Muscle of arm (tissue), 12 donors: ENCODE data around the gene SPEG. TPM values are rescaled to one million over a fixed set of nuclear protein-coding genes. Genes with fewer than 3 reads are reported as not detected.

Experiments
- DNase-seq: peaks from one replicate; pipeline ENCODE4 v3.0.0-alpha.2; 2013
- polyA plus RNA-seq, 12 donors: library from polyadenylated mRNA; unstranded; fragments of 120-200 nt; gene quantifications; one replicate each; pipeline ENCODE4 v1.2.1, GENCODE V29; 2013; ENCODE audit not compliant: insufficient read length in 12 of 12

SPEG gene
- polyA plus RNA-seq, 12 donors: 61.4 to 251 (median 156) TPM

GRCh38 chr2:219459460-219460311 lies 25.0 kb downstream of the SPEG start:
- no peak for DNase-seq

DNA sequence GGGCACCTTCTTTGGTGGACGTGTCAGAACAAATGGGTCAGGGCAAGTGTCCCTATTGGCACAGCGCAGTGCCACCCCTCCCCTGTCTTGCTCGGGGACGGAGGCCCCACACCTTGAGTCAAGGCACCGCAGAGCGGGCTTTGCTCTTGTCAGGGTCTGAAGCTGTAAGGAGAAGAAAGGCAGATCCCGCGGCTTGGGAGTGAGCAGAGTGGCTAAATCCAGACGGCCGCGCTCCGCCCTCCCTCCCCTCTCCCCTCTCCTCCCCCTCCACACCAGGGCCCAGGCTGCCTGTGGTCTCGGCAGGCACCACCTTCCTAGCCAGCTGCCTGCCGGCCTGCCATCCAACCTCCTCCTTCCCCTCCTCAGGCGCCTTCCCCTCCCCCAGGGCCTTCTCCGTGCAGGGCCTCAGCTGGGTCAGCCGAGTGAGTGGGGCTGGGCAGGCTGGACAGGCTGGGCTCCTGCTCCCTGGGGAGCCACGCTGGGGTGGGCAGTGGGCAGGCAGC lies 25.8 kb downstream of the SPEG start:
- DNase-seq: no peak

GRCh38 chr2:219461047-219461514 lies 26.4 kb downstream of the SPEG start:
- no peak for DNase-seq

- no peak for DNase-seq
Measured at GRCh38 chr2:219461669-219462068, 27.0 kb downstream of the SPEG start.

GRCh38 chr2:219462349-219462748 lies 27.7 kb downstream of the SPEG start:
- no peak for DNase-seq

DNA sequence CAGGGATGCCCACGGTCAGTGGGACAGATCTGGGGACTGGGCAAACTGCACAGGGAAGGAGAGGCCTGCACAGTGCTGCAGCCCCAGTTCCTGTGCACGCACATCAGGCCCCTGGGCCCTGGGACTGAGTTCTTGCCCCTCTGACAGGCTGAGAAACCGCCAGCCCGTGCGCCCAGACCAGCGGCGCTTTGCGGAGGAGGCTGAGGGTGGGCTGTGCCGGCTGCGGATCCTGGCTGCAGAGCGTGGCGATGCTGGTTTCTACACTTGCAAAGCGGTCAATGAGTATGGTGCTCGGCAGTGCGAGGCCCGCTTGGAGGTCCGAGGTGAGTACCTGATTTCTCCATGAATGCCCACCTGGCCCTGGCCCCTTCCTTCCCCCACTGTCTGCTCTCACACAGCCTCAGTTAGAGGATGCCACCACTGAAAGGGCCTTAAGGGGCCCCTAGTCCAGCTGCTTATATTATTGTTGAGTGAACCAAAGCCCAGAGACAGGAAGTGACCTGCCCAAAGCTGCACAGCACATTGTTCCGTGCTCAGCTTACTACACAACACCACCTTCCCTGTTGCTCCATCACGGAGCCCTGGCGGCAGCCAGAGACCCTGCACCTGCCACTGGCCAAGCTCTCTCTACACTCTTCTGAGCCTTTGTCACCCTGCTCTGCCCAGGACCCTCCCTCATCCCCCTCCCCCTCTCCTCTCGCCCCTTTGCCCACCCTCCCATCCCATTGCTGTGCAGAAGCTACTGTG lies 29.8 kb downstream of the SPEG start:
- DNase-seq: no peak

GRCh38 chr2:219465659-219466561 lies 31.3 kb downstream of the SPEG start:
- DNase-seq: no peak

GRCh38 chr2:219466816-219467735 lies 32.4 kb downstream of the SPEG start:
- DNase-seq: no peak

DNA sequence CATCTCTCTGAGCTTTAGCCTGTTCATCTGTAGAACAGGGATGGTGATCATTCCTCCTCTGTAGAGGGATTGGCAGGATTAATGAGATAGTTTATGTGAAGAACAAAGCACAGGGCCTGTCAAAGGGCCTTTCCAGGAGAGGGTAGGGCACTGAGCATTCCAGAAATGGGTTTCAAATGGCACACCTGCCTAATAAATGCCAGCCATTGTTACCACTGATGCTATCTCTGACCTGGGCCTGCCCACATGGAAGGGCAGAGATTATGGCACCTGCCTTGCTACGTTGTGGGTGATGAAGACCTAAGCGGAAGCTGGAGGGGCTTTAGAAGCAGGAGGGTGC lies 33.1 kb downstream of the SPEG start:
- DNase-seq: no peak

DNA sequence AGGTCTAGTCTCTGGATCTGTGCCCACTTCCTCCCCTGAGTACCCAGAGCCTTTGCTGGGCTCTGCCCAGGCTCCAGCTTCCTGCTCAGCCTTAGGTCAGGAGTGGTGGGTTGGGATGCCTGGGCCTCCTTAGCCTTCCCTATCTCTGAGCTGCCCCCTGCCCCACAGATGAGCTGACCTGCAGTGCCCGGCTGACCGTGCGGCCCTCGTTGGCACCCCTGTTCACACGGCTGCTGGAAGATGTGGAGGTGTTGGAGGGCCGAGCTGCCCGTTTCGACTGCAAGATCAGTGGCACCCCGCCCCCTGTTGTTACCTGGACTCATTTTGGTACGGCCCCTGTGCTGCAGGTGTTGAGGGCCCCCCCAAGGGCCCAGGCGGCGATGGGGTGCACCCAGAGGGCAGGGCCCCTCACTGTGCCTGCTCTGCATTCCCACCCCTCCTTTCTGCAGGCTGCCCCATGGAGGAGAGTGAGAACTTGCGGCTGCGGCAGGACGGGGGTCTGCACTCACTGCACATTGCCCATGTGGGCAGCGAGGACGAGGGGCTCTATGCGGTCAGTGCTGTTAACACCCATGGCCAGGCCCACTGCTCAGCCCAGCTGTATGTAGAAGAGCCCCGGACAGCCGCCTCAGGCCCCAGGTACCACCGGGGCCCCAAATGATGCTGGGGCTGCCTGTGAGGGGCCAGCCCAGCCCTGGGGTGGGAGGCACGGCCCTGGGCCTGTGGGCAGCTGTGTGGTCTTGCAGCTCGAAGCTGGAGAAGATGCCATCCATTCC lies 34.0 kb downstream of the SPEG start:
- no peak for DNase-seq

DNA sequence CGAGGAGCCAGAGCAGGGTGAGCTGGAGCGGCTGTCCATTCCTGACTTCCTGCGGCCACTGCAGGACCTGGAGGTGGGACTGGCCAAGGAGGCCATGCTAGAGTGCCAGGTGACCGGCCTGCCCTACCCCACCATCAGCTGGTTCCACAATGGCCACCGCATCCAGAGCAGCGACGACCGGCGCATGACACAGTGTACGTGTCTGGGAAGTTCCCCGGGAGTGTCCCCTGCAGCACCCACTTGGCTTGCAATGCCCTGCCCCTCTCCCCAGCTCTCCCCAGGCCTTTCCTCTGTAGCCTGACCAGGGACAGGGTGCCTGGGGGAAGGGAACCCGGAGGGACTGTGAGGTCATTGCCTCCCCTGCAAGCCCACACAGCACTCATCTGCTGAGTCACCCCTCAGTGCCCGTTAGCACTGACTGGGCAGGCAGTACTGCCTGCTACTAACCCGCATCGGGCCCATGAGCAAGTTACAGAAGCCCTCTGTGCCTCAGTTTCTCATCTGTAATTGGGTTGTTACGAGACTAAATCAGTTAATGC lies 34.6 kb downstream of the SPEG start:
- DNase-seq: no peak

DNA sequence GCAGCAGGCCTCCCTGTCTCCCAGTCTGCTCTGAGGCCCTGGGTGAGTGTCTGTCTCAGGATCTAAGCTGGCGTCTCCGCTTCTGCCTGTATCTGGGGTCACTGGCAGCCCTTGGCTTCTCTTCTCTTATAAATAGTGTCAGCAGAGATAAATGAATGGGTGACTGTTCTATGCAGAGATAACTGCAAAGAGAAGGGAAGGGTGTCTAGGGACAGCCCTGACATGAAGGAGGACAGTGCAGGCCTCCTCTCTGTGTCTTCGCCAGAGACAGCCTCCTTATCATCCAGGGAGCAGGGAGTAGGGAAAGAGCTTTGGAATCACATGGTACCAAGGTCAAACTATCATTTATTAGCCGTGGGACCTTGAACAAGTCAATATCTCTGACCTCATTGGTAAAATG lies 35.8 kb downstream of the SPEG start:
- no peak for DNase-seq

GRCh38 chr2:219471476-219472371 lies 37.1 kb downstream of the SPEG start:
- no peak for DNase-seq

GRCh38 chr2:219472629-219473187 lies 38.1 kb downstream of the SPEG start:
- DNase-seq: no peak

DNA sequence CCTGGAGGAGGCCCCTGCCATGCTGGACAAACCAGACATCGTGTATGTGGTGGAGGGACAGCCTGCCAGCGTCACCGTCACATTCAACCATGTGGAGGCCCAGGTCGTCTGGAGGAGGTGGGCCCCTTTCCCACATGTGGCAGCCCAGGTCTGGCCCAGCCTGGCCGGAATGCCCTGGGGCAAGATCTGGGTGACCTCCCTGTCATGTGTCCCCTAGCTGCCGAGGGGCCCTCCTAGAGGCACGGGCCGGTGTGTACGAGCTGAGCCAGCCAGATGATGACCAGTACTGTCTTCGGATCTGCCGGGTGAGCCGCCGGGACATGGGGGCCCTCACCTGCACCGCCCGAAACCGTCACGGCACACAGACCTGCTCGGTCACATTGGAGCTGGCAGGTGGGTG lies 38.9 kb downstream of the SPEG start:
- DNase-seq: no peak

- DNase-seq: no peak
Measured at GRCh38 chr2:219474285-219475060, 39.8 kb downstream of the SPEG start.

- no peak for DNase-seq
Measured at GRCh38 chr2:219475278-219475677, 40.6 kb downstream of the SPEG start.
